Effector memory CD8-positive, alpha-beta T cell (primary cell): Measurements from ENCODE around the gene NRN1L.
A peak's percentile ranks its signal among the peaks of the same experiment; 100 is the strongest.

ENCODE experiments used
- ATAC-seq: fragments of 150-1000 bp; cut with Tn5 transposase; replicated peaks from 2 replicates; pipeline ENCODE4 v1.10.0; 2021; ENCODE audit warnings: mild to moderate bottlenecking, moderate library complexity
- DNase-seq, 3 experiments: peaks; one replicate each; pipeline ENCODE4 v3.0.0; 2021
- H3K27ac Mint-ChIP-seq, 2 donors: one replicate each; pipeline ENCODE4 v1.8.0; 2022; ENCODE audit warnings: mild to moderate bottlenecking in 2 of 2, mixed read lengths in 2 of 2, moderate library complexity in 2 of 2
- H3K27me3 Mint-ChIP-seq, 2 donors: one replicate each; pipeline ENCODE4 v1.8.0; 2022; ENCODE audit warnings: mixed read lengths in 2 of 2
- H3K36me3 Mint-ChIP-seq: one replicate; pipeline ENCODE4 v1.8.0; 2022; ENCODE audit warnings: mild to moderate bottlenecking, moderate library complexity, mixed read lengths; ENCODE audit not compliant: insufficient read depth
- H3K4me1 Mint-ChIP-seq, 2 donors: one replicate each; pipeline ENCODE4 v1.8.0; 2022; ENCODE audit warnings: low read depth in 2 of 2, mixed read lengths in 2 of 2
- H3K4me3 Mint-ChIP-seq, 2 donors: one replicate each; pipeline ENCODE4 v1.8.0; 2022; ENCODE audit warnings: mild to moderate bottlenecking in 2 of 2, mixed read lengths in 2 of 2, moderate library complexity in 2 of 2
- H3K9me3 Mint-ChIP-seq, 2 donors: one replicate each; pipeline ENCODE4 v1.8.0; 2022; ENCODE audit warnings: mixed read lengths in 2 of 2

Gene NRN1L

GRCh38 chr16:67865318-67865717 is 19.4 kb upstream of the NRN1L start:
- no peak overlapping the region for H3K27ac Mint-ChIP-seq
- peak; percentile 44 for ATAC-seq

GRCh38 chr16:67868290-67868689 is 16.4 kb upstream of the NRN1L start:
- DNase-seq (no peak), ATAC-seq (no peak)
- no peak overlapping the region for H3K4me3 Mint-ChIP-seq
- peaks cover 6 to 11% of the 10 kb centered on the region in 2 donors for H3K4me1 Mint-ChIP-seq
- H3K27me3 Mint-ChIP-seq, result no peaks in the 10 kb centered on the region
- no peaks in the 10 kb centered on the region for H3K9me3 Mint-ChIP-seq
- H3K36me3 Mint-ChIP-seq, result peaks cover 50% of the 10 kb centered on the region
- H3K27ac Mint-ChIP-seq, result no peak overlapping the region

More at GRCh38 chr16:67865318-67865717, 19.4 kb upstream of the NRN1L start:
- no peaks in the 10 kb centered on the region for H3K9me3 Mint-ChIP-seq
- no peak overlapping the region for H3K4me3 Mint-ChIP-seq
- peaks cover 34% of the 10 kb centered on the region for H3K36me3 Mint-ChIP-seq
- no peaks in the 10 kb centered on the region for H3K27me3 Mint-ChIP-seq
- DNase-seq, result no peak
- H3K4me1 Mint-ChIP-seq, result peaks cover 0 to 12% of the 10 kb centered on the region in 2 donors

DNA sequence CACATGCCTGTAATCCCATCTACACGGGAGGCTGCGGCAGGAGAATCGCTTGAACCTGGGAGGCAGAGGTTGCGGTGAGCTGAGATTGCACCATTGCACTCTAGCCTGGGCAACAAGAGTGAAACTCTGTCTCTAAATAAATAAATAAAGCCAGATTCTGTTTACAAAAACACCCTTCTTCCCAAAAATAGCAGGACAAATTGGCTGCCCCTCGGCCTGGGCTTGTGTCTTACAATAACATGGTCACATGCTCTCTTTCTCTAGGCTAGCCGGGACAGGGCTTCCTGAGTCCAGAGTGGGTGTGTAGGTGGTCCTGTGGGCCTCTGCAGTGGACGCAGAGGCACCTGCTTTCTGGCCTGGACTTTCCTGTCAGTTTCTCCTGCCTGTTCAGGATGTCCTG is 15.0 kb upstream of the NRN1L start:
- no peaks in the 10 kb centered on the region for H3K27me3 Mint-ChIP-seq
- no peaks in the 10 kb centered on the region for H3K9me3 Mint-ChIP-seq
- H3K27ac Mint-ChIP-seq, result no peak overlapping the region

DNA sequence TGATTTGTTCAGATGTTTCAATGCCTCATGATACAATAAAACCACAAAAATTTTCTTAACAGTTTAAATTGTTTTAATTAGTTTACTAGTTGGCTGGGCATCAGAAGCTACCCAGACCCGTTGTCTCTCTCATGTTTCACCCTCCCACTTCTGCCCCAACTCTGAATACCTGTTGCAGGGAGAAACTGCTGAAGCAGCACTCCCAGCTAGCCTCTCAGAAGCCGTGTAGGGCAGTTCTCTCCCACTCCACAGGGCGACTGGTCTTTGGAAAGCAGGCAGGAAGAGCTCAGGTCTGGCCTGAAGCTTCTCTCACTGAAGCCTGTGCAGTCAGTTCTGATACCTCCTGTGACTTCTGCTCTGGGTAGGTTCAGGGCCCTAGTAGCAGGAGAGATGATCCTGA is 13.4 kb upstream of the NRN1L start:
- Mint-ChIP-seq H3K4me3 (peak overlapping the region in 1 of 2 donors; percentile 93), H3K27ac (peak overlapping the region in 1 of 2 donors; percentile 96)

More for the DNA sequence above, 15.0 kb upstream of the NRN1L start:
- ATAC-seq (no peak), DNase-seq (no peak)
- peaks cover 58% of the 10 kb centered on the region for H3K36me3 Mint-ChIP-seq
- H3K4me1 Mint-ChIP-seq, result peaks cover 19 to 21% of the 10 kb centered on the region in 2 donors
- H3K4me3 Mint-ChIP-seq, result no peak overlapping the region

GRCh38 chr16:67872131-67872630 is 12.5 kb upstream of the NRN1L start:
- no peaks in the 10 kb centered on the region for H3K27me3 Mint-ChIP-seq
- DNase-seq (no peak), ATAC-seq (no peak)
- H3K27ac Mint-ChIP-seq, result peak overlapping the region; percentile 91 to 96
- peaks cover 35 to 36% of the 10 kb centered on the region in 2 donors for H3K4me1 Mint-ChIP-seq
- peaks cover 54% of the 10 kb centered on the region for H3K36me3 Mint-ChIP-seq
- no peaks in the 10 kb centered on the region for H3K9me3 Mint-ChIP-seq
- H3K4me3 Mint-ChIP-seq, result peak overlapping the region; percentile 84 to 93

More for the DNA sequence above, 13.4 kb upstream of the NRN1L start:
- DNase-seq (no peak), ATAC-seq (no peak)
- Mint-ChIP-seq H3K4me1 (peaks cover 35% of the 10 kb centered on the region in 2 donors), H3K9me3 (no peaks in the 10 kb centered on the region), H3K27me3 (no peaks in the 10 kb centered on the region), H3K36me3 (peaks cover 53% of the 10 kb centered on the region)

DNA sequence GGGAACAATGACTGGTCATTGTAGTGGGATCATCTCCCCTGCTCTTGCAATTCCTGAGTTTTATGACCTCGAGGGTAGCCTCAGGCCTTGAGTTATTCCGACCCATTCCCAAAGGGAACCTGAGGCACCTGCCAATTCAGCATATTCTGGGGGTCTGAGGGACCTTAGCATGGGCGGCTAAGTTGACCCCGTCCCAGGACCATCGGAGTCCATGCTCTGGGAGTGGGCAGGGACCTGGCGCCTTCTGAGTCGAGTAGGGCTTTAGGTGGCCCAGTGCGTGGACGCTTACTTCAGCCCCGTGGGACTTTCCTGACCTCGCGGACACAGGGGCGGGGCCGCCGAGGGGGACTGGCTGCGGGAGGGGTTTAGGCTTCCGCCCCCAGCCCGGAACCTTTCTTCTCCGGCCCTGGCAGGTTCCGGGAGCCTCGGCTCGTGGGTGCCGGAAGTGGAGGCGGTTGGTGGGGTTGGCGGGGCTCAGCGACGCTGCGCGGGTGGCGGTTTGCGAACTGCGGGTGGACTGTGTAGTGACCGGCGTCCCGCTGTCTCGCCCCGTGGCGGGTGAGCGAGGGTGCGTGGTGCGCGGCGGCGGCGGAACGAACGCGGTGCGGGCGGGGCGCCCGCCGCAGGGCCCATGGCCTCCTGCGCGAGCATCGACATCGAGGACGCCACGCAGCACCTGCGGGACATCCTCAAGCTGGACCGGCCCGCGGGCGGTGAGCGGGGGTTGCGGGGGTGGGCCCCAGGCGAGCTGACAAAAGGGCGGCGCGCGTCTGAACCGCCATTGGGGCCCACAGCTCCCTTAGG is 11.9 kb upstream of the NRN1L start, which contains the start of gene EDC4:
Gene EDC4 (plus strand): TSS at position 422 of the 804 bp plus-strand sequence. CDS start 210 bp downstream, at position 632.
- Mint-ChIP-seq H3K9me3 (no peaks in the 10 kb centered on the region), H3K4me1 (peaks cover 35 to 36% of the 10 kb centered on the region in 2 donors), H3K27me3 (no peaks in the 10 kb centered on the region), H3K27ac (peak within 1 kb of the TSS; percentile 91 to 96), H3K36me3 (peaks cover 58% of the 10 kb centered on the region), H3K4me3 (peak within 1 kb of the TSS; percentile 84 to 93)
- ATAC-seq, result peak; percentile 91
- DNase-seq, result peak; percentile 85 to 91 (median 90)

GRCh38 chr16:67873435-67874370 is 11.0 kb upstream of the NRN1L start:
- peak; percentile 12 for ATAC-seq
- H3K9me3 Mint-ChIP-seq, result no peaks in the 10 kb centered on the region
- peaks cover 35 to 36% of the 10 kb centered on the region in 2 donors for H3K4me1 Mint-ChIP-seq
- H3K27me3 Mint-ChIP-seq, result no peaks in the 10 kb centered on the region
- H3K27ac Mint-ChIP-seq, result peak overlapping the region; percentile 91 to 96
- DNase-seq, result no peak
- H3K4me3 Mint-ChIP-seq, result peak overlapping the region; percentile 84 to 93
- H3K36me3 Mint-ChIP-seq, result peaks cover 60% of the 10 kb centered on the region

- Mint-ChIP-seq H3K4me1 (peaks cover 35 to 36% of the 10 kb centered on the region in 2 donors), H3K27ac (peak overlapping the region; percentile 91 to 96), H3K36me3 (peaks cover 67% of the 10 kb centered on the region), H3K9me3 (no peaks in the 10 kb centered on the region), H3K27me3 (no peaks in the 10 kb centered on the region), H3K4me3 (peak overlapping the region; percentile 84 to 93)
- DNase-seq (no peak), ATAC-seq (no peak)
Observed at GRCh38 chr16:67874372-67874771, 10.3 kb upstream of the NRN1L start.

GRCh38 chr16:67877064-67877463 is 7.6 kb upstream of the NRN1L start:
- Mint-ChIP-seq H3K27ac (no peak overlapping the region), H3K9me3 (no peaks in the 10 kb centered on the region), H3K36me3 (peaks cover 67% of the 10 kb centered on the region), H3K4me1 (peaks cover 35 to 36% of the 10 kb centered on the region in 2 donors), H3K27me3 (no peaks in the 10 kb centered on the region), H3K4me3 (no peak overlapping the region)
- DNase-seq, result no peak
- no peak for ATAC-seq

DNA sequence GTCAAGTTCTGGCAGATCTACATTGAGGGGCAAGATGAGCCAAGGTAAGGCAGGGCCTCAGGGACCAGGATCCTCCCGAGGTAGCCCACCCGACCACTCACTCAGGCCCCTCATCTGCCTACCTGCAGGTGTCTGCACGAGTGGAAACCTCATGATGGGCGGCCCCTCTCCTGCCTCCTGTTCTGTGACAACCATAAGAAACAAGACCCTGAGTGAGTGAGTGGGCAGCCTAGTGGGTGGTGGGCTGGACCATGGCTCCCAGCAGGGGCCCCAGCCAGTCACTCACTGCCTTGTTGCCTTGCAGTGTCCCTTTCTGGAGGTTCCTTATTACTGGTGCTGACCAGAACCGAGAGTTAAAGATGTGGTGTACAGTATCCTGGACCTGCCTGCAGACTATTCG is 6.5 kb upstream of the NRN1L start:
- ATAC-seq (no peak), DNase-seq (no peak)
- peak overlapping the region in 1 of 2 donors; percentile 83 for H3K27ac Mint-ChIP-seq
- no peaks in the 10 kb centered on the region for H3K27me3 Mint-ChIP-seq
- peaks cover 61% of the 10 kb centered on the region for H3K36me3 Mint-ChIP-seq
- peaks cover 28 to 30% of the 10 kb centered on the region in 2 donors for H3K4me1 Mint-ChIP-seq
- no peaks in the 10 kb centered on the region for H3K9me3 Mint-ChIP-seq
- H3K4me3 Mint-ChIP-seq, result no peak overlapping the region

DNA sequence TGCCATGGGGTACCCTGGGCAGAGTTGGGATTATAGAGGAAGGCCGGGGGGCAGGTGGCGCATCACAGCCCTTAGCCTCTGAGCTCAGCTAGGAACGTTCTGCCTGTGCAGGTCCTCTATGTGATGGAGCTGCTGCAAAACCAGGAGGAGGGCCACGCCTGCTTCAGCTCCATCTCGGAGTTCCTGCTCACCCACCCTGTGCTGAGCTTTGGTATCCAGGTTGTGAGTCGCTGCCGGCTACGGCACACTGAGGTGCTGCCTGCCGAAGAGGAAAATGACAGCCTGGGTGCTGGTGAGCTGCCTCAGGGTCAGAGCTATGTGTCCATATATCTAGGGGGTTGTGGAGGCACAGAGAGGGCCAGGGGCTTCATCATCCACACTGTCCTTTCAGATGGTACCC is 5.8 kb upstream of the NRN1L start:
- Mint-ChIP-seq H3K36me3 (peaks cover 62% of the 10 kb centered on the region), H3K4me1 (peaks cover 25 to 29% of the 10 kb centered on the region in 2 donors), H3K27me3 (no peaks in the 10 kb centered on the region), H3K4me3 (no peak overlapping the region), H3K27ac (peak overlapping the region in 1 of 2 donors; percentile 17), H3K9me3 (no peaks in the 10 kb centered on the region)
- ATAC-seq, result no peak
- no peak for DNase-seq

DNA sequence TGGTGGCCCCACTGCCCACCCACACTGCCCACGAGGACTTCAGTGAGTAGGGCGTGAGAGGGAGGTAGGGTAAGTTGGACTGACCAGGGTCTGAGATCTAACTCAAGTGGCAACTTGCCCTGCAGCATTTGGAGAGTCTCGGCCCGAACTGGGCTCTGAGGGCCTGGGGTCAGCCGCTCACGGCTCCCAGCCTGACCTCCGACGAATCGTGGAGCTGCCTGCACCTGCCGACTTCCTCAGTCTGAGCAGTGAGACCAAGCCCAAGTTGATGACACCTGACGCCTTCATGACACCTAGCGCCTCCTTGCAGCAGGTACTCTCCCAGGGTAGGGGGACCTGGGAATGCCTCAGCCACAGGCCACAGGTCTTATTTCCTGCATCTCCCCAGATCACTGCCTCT is 5.2 kb upstream of the NRN1L start:
- H3K36me3 Mint-ChIP-seq, result peaks cover 61% of the 10 kb centered on the region
- no peak overlapping the region for H3K27ac Mint-ChIP-seq

GRCh38 chr16:67879936-67880335 is 4.7 kb upstream of the NRN1L start:
- Mint-ChIP-seq H3K27ac (peak overlapping the region in 1 of 2 donors; percentile 72), H3K36me3 (peaks cover 65% of the 10 kb centered on the region), H3K4me1 (peaks cover 14 to 19% of the 10 kb centered on the region in 2 donors), H3K9me3 (no peaks in the 10 kb centered on the region), H3K27me3 (no peaks in the 10 kb centered on the region), H3K4me3 (no peak overlapping the region)
- no peak for ATAC-seq
- no peak for DNase-seq

More for the DNA sequence above, 5.2 kb upstream of the NRN1L start:
- H3K4me3 Mint-ChIP-seq, result no peak overlapping the region
- peaks cover 19 to 23% of the 10 kb centered on the region in 2 donors for H3K4me1 Mint-ChIP-seq
- ATAC-seq (no peak), DNase-seq (no peak)
- no peaks in the 10 kb centered on the region for H3K27me3 Mint-ChIP-seq
- no peaks in the 10 kb centered on the region for H3K9me3 Mint-ChIP-seq
